GM12878 (cell line): ENCODE data around the gene CDHR4. TPM values are rescaled to one million over a fixed set of nuclear protein-coding genes. Genes with fewer than 3 reads are reported as not detected.

Source experiments
- ATAC-seq: fragments of 200-7000 bp; cut with Tn5 transposase; 3 replicates; pipeline ENCODE4 v1.9.1; 2020; ENCODE audit warnings: mild to moderate bottlenecking, moderate library complexity
- BruUV-seq: library from RNA; stranded (reverse); fragments of 400-500 nt; replicated peaks from 2 replicates; lab custom pipeline; 2021; lab: Mats Ljungman, UMichigan
- CTCF ChIA-PET: fragments of 300-600 bp; sonication (Branson Sonifier 250); formaldehyde crosslinking; extraction: SDS; loops from one replicate; lab custom pipeline; 2021; ENCODE audit warnings: inconsistent platforms; lab: Yijun Ruan, JAX
- POLR2A ChIA-PET: fragments of 350-600 bp; formaldehyde crosslinking; extraction: SDS; loops from one replicate; lab custom pipeline; 2021; ENCODE audit warnings: inconsistent platforms; lab: Charles Lee
- RAD21 ChIA-PET: fragments of 300-600 bp; sonication (Branson Sonifier 250); formaldehyde crosslinking; loops from one replicate; lab custom pipeline; 2023; ENCODE audit warnings: antibody characterized with exemption; ENCODE audit not compliant: unreplicated experiment; lab: Charles Lee
- SMC1A ChIA-PET: fragments of 300-600 bp; sonication (Branson Sonifier 250); formaldehyde crosslinking; loops from one replicate; lab custom pipeline; 2023; ENCODE audit not compliant: unreplicated experiment, uncharacterized antibody; lab: Charles Lee
- DNase-seq: peaks from one replicate; pipeline ENCODE4 v3.0.0-alpha.2; 2011; ENCODE audit warnings: low read depth, low spot score
- FAIRE-seq: peaks from 3 replicates; lab custom pipeline; 2011; peaks lifted over from hg19 to GRCh38; lab: Jason Lieb, UNC
- H2AFZ ChIP-seq: 2 replicates; pipeline ENCODE4 v1.6.0; 2011; ENCODE audit warnings: low read depth, low read length, control low read depth; ENCODE audit not compliant: control insufficient read depth
- H3K27ac ChIP-seq: 2 replicates; pipeline ENCODE4 v1.5.1; 2011; ENCODE audit warnings: control low read depth; ENCODE audit not compliant: control insufficient read depth, insufficient read depth
- H3K27me3 ChIP-seq, 2 experiments: replicated peaks in 1 of 2; 2 replicates each; pipeline versions ENCODE4 v1.6.0 to v1.6.1; 2011; ENCODE audit warnings: low read length in 1 of 2; ENCODE audit not compliant: control insufficient read depth in 2 of 2, insufficient read depth in 2 of 2
- H3K36me3 ChIP-seq, 2 experiments: 2 replicates each; pipeline ENCODE4 v1.5.1; 2011; ENCODE audit warnings: low read length in 1 of 2; ENCODE audit not compliant: control insufficient read depth in 2 of 2, insufficient read depth in 2 of 2
- H3K4me1 ChIP-seq: 2 replicates; pipeline ENCODE4 v1.6.1; 2011; ENCODE audit warnings: mild to moderate bottlenecking, low read length, moderate library complexity, mixed read lengths; ENCODE audit not compliant: control insufficient read depth, insufficient read depth
- H3K4me2 ChIP-seq: 2 replicates; pipeline ENCODE4 v1.6.0; 2011; ENCODE audit warnings: control low read depth; ENCODE audit not compliant: control insufficient read depth, insufficient read depth
- H3K4me3 ChIP-seq: fragments of 200-600 bp; sonication (generic); 2 replicates; pipeline ENCODE4 v1.5.1; 2016
- H3K79me2 ChIP-seq: 2 replicates; pipeline ENCODE4 v1.6.0; 2011; ENCODE audit warnings: low read length; ENCODE audit not compliant: control insufficient read depth, insufficient read depth
- H3K9ac ChIP-seq: 2 replicates; pipeline ENCODE4 v1.8.0; 2011; ENCODE audit warnings: low read length, control low read depth, mixed read lengths; ENCODE audit not compliant: control insufficient read depth, insufficient read depth
- H3K9me3 ChIP-seq: replicated peaks from 3 replicates; pipeline ENCODE4 v1.5.1; 2011; ENCODE audit warnings: mild to moderate bottlenecking, low read length; ENCODE audit not compliant: control insufficient read depth, insufficient read depth
- H4K20me1 ChIP-seq: 2 replicates; pipeline ENCODE4 v1.6.0; 2011; ENCODE audit not compliant: control insufficient read depth, insufficient read depth
- BHLHE40 ChIP-seq, 2 experiments: fragments of 450-650 bp in 1 of 2; IDR thresholded peaks; 2 replicates each; pipeline ENCODE4 v1.6.1; 2011 to 2017; ENCODE audit warnings: low read depth in 2 of 2, borderline replicate concordance in 1 of 2, improper control_type of control experiment in 1 of 2, low read length in 1 of 2, mild to moderate bottlenecking in 1 of 2
- CHD4 ChIP-seq: fragments of 200-600 bp; sonication (generic); IDR thresholded peaks from 2 replicates; pipeline ENCODE4 v1.6.1; 2016; ENCODE audit warnings: mild to moderate bottlenecking
- E2F4 ChIP-seq: IDR thresholded peaks from 2 replicates; pipeline ENCODE4 v1.6.1; 2012; ENCODE audit warnings: low read depth, low read length, improper control_type of control experiment
- IRF3 ChIP-seq: fragments of 450-650 bp; IDR thresholded peaks from 2 replicates; pipeline ENCODE4 v1.6.1; 2014; ENCODE audit warnings: mild to moderate bottlenecking
- MTA2 ChIP-seq: fragments of 450-650 bp; IDR thresholded peaks from 2 replicates; pipeline ENCODE4 v1.6.1; 2016; ENCODE audit warnings: low read depth, mild to moderate bottlenecking, moderate library complexity
- NR2C1 ChIP-seq: fragments of 450-650 bp; IDR thresholded peaks from 2 replicates; pipeline ENCODE4 v1.6.1; 2017; ENCODE audit warnings: antibody characterized with exemption, mild to moderate bottlenecking, moderate library complexity
- PKNOX1 ChIP-seq: fragments of 450-650 bp; IDR thresholded peaks from 2 replicates; pipeline ENCODE4 v1.6.1; 2016; ENCODE audit warnings: mild to moderate bottlenecking
- POLR2A ChIP-seq: IDR thresholded peaks from 2 replicates; pipeline ENCODE4 v1.6.1; 2011; ENCODE audit warnings: low read depth, mild to moderate bottlenecking, low read length
- REST ChIP-seq: IDR thresholded peaks from 2 replicates; pipeline ENCODE4 v1.6.1; 2012; ENCODE audit warnings: mild to moderate bottlenecking, low read depth, low read length
- SMAD1 ChIP-seq: fragments of 450-650 bp; IDR thresholded peaks from 2 replicates; pipeline ENCODE4 v1.6.1; 2018; ENCODE audit warnings: mild to moderate bottlenecking, low read depth; ENCODE audit not compliant: partially characterized antibody
- YBX1 ChIP-seq: fragments of 450-650 bp; IDR thresholded peaks from 2 replicates; pipeline ENCODE4 v1.6.1; 2016; ENCODE audit warnings: antibody characterized with exemption
- ZNF384 ChIP-seq: IDR thresholded peaks from 2 replicates; pipeline ENCODE4 v1.6.1; 2012; ENCODE audit warnings: low read depth, mild to moderate bottlenecking, low read length, improper control_type of control experiment, borderline replicate concordance
- ZNF622 ChIP-seq: fragments of 450-650 bp; IDR thresholded peaks from 2 replicates; pipeline ENCODE4 v1.6.1; 2017; ENCODE audit warnings: mild to moderate bottlenecking, inconsistent platforms
- WGBS: methylation state at CpG from one replicate; pipeline ENCODE4 v1.1.6; 2016; ENCODE audit warnings: low lambda C conversion rate; ENCODE audit not compliant: insufficient replicate concordance, insufficient coverage; ENCODE audit errors: missing lambda C conversion rate; 5-methylcytosine and 5-hydroxymethylcytosine counted together
- in situ Hi-C: fragments of 300-500 bp; cut with MboI; formaldehyde crosslinking; loops from 9 replicates; pipeline ENCODE4 v1.14.3; 2018; ENCODE audit warnings: mixed read lengths
- intact Hi-C: fragments of 100-400 bp; cut with micrococcal nuclease; formaldehyde crosslinking; loops from one replicate; pipeline ENCODE4 v1.14.2; 2022; ENCODE audit not compliant: unreplicated experiment
- polyA plus RNA-seq, 11 experiments: library from polyadenylated mRNA; depleted of rRNA in 4 of 11; unstranded in 6 of 11; stranded (reverse) in 5 of 11; fragments of >200 nt; fragmentation: Nextera tagmentation in 4 of 11; fragmentation: Illumina TruSeq in 1 of 11; extraction: Ambion mirVana in 4 of 11; extraction: Trizol in 1 of 11; gene quantifications; 1 replicate in 1 of 11; 2 replicates in 10 of 11; pipeline versions ENCODE4 v1.2.1 to v1.2.3, GENCODE V29; 2011 to 2016; ENCODE audit warnings: inconsistent platforms in 2 of 11, missing spikeins in 2 of 11, low read depth in 1 of 11
- total RNA-seq, 4 experiments: library from RNA; depleted of rRNA in 3 of 4; stranded (reverse); fragments of >200 nt in 3 of 4; fragmentation: Illumina TruSeq in 1 of 4; extraction: Trizol in 1 of 4; gene quantifications; 2 replicates each; pipeline versions ENCODE4 v1.2.1 to v1.2.3, GENCODE V29; 2013 to 2021

The CDHR4 gene
- total and polyA plus RNA-seq, 10 of the 15 experiments (the other 5 are each of a cell fraction or from before 2014, with no cell fraction given), result not detected

GRCh38 chr3:49840388-49840787 is 40.7 kb upstream of the CDHR4 start:
- SMC1A ChIA-PET, result interaction anchor here (0.7 to 7.5 kb wide), 4 partner anchors 27 to 245 kb away, joined by 3 to 146 read pairs (median 13); partner anchors contain the start of genes CDHR4, INKA1 and UBA7
- in situ Hi-C loops (no loop called here), intact Hi-C loops (no loop called here)
- Histone ChIP-seq H4K20me1 (no peaks in the 10 kb centered on the region), H3K27ac (no peak overlapping the region), H3K4me1 (no peaks in the 10 kb centered on the region), H3K79me2 (no peaks in the 10 kb centered on the region), H2AFZ (no peak overlapping the region), H3K9me3 (no peaks in the 10 kb centered on the region), H3K4me2 (no peak overlapping the region), H3K27me3 (no peaks in the 10 kb centered on the region), H3K4me3 (no peak overlapping the region), H3K9ac (no peak overlapping the region), H3K36me3 (peaks cover 16 to 22% of the 10 kb centered on the region in 2 experiments)
- CTCF ChIA-PET, result interaction anchor here (1.8 to 14.1 kb wide), 7 partner anchors 27 to 301 kb away, joined by 9 to 327 read pairs (median 19); partner anchors contain the start of genes CDHR4, INKA1, MST1R and UBA7
- TF ChIP-seq ZNF622, result no peak
- TF ChIP-seq POLR2A, result no peak
- no peak for TF ChIP-seq CHD4
- TF ChIP-seq SMAD1, result no peak
- TF ChIP-seq MTA2, result no peak
- no peak for TF ChIP-seq YBX1
- no peak for TF ChIP-seq IRF3
- no peak for TF ChIP-seq ZNF384
- TF ChIP-seq E2F4, result no peak
- TF ChIP-seq NR2C1, result no peak
- no peak for TF ChIP-seq BHLHE40 (IDR thresholded peaks at IDR 0.05; ENCODE audit: borderline replicate concordance in 1 of 2, low read depth in 2 of 2, low read length in 1 of 2)
- no peak for TF ChIP-seq PKNOX1
- TF ChIP-seq REST, result no peak
- DNase-seq (no peak), ATAC-seq (no peak), FAIRE-seq (no peak)
- POLR2A ChIA-PET, result interaction anchor here (0.6 to 2.4 kb wide), 2 partner anchors 37 to 131 kb away, joined by 6 to 21 read pairs; partner anchors contain the start of gene INKA1
- 75% methylated on average over 2 of the region's 2 CpGs for WGBS
- RAD21 ChIA-PET, result interaction anchor here (1.2 to 7.0 kb wide), 5 partner anchors 37 to 96 kb away, joined by 3 to 182 read pairs (median 4); partner anchors contain the start of genes CDHR4 and INKA1
- BruUV-seq, result no TSS peak
